Caco-2 (cell line): Measurements from ENCODE around the gene RBBP7. TPM values are rescaled to one million over a fixed set of nuclear protein-coding genes. Genes with fewer than 3 reads are reported as not detected.

ENCODE experiments used
- BruUV-seq: library from RNA; stranded (reverse); fragments of 400-500 nt; replicated peaks from 2 replicates; lab custom pipeline; 2021; lab: Mats Ljungman, UMichigan
- CTCF ChIA-PET: fragments of 300-600 bp; sonication (Branson Sonifier 250); formaldehyde crosslinking; loops from one replicate; lab custom pipeline; 2022; ENCODE audit warnings: antibody characterized with exemption; lab: Charles Lee
- POLR2A ChIA-PET: fragments of 300-600 bp; sonication (Branson Sonifier 250); formaldehyde crosslinking; loops from one replicate; lab custom pipeline; 2022; ENCODE audit warnings: antibody characterized with exemption; lab: Charles Lee
- DNase-seq, 2 experiments: peaks; one replicate each; pipeline versions ENCODE4 v3.0.0 to v3.0.0-alpha.2; 2020 to 2022
- H3K27me3 ChIP-seq: replicated peaks from 2 replicates; pipeline ENCODE4 v1.6.0; 2011; ENCODE audit warnings: low read length; ENCODE audit not compliant: control insufficient read depth, insufficient read depth
- H3K36me3 ChIP-seq: 2 replicates; pipeline ENCODE4 v1.5.1; 2011; ENCODE audit warnings: low read length; ENCODE audit not compliant: control insufficient read depth, insufficient read depth
- H3K4me1 ChIP-seq: fragments of 250-450 bp; sonication (Bioruptor Pico); 2 replicates; pipeline ENCODE4 v1.5.1; 2020; ENCODE audit warnings: mild to moderate bottlenecking
- H3K4me3 ChIP-seq: 2 replicates; pipeline ENCODE4 v1.5.1; 2011; ENCODE audit warnings: low read depth, mild to moderate bottlenecking, control low read depth, low read length
- H3K9me3 ChIP-seq: fragments of 250-450 bp; sonication (Bioruptor Pico); 2 replicates; pipeline ENCODE4 v1.5.1; 2020; ENCODE audit warnings: mild to moderate bottlenecking, moderate library complexity
- H3K27ac Mint-ChIP-seq: one replicate; pipeline ENCODE4 v1.8.0; 2022; ENCODE audit warnings: mixed read lengths; ENCODE audit not compliant: unreplicated experiment
- H3K27me3 Mint-ChIP-seq: one replicate; pipeline ENCODE4 v1.8.0; 2022; ENCODE audit warnings: mixed read lengths; ENCODE audit not compliant: insufficient read depth, unreplicated experiment
- H3K36me3 Mint-ChIP-seq: one replicate; pipeline ENCODE4 v1.8.0; 2022; ENCODE audit warnings: mild to moderate bottlenecking, mixed read lengths; ENCODE audit not compliant: insufficient read depth, unreplicated experiment
- H3K4me1 Mint-ChIP-seq: one replicate; pipeline ENCODE4 v1.8.0; 2022; ENCODE audit warnings: low read depth, mixed read lengths; ENCODE audit not compliant: unreplicated experiment
- H3K4me3 Mint-ChIP-seq: one replicate; pipeline ENCODE4 v1.8.0; 2022; ENCODE audit warnings: mild to moderate bottlenecking, moderate library complexity, mixed read lengths; ENCODE audit not compliant: unreplicated experiment
- H3K9me3 Mint-ChIP-seq: one replicate; pipeline ENCODE4 v1.8.0; 2022; ENCODE audit warnings: mixed read lengths; ENCODE audit not compliant: unreplicated experiment
- CTCF ChIP-seq, 2 experiments: fragments of 200-600 bp in 1 of 2; IDR thresholded peaks; 1 replicate in 1 of 2; 2 replicates in 1 of 2; pipeline versions ENCODE4 v1.5.1 to v1.8.0; 2011 to 2022; ENCODE audit warnings: antibody characterized with exemption in 1 of 2, control low read depth in 1 of 2, inconsistent platforms in 1 of 2, low read depth in 1 of 2, low read length in 1 of 2, mild to moderate bottlenecking in 1 of 2, moderate library complexity in 1 of 2; ENCODE audit not compliant: insufficient read depth in 1 of 2, severe bottlenecking in 1 of 2, unreplicated experiment in 1 of 2
- intact Hi-C: fragments of 100-400 bp; cut with micrococcal nuclease; formaldehyde crosslinking; loops from one replicate; pipeline ENCODE4 v1.10.0; 2022; ENCODE audit not compliant: unreplicated experiment
- total RNA-seq: library from RNA; stranded (reverse); gene quantifications from 2 replicates; pipeline ENCODE4 v1.2.3, GENCODE V29; 2022

Gene RBBP7
- total RNA-seq, 1 experiment from 2014 or later = 131 TPM

GRCh38 chrX:16797841-16798240, 72.3 kb downstream of the RBBP7 start:
- H3K4me3 Mint-ChIP-seq = no peak overlapping the region
- intact Hi-C loops = no loop called here
- H3K9me3 Mint-ChIP-seq = no peaks in the 10 kb centered on the region

DNA sequence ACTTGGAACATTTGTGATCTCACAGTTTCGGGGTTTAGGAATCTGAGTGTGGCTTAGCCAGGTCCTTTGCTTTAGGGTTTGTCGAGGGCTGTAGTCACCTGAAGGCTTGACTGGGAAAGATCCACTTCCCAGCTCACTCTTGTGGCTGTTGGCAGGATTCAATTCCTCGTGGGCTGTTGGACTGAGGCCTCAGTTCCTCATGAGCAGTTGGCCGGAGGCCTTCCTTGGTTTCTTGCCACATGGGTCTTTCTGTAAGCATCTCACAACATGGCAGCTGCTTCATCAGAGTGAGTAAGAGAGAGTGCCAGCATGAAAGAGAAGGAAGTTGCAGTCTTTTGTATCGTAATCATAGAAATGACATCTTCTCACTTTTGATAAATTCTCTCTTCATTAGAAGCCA, 72.8 kb downstream of the RBBP7 start:
- Histone ChIP-seq H3K4me1 (no peaks in the 10 kb centered on the region), H3K4me3 (no peak overlapping the region), H3K36me3 (no peaks in the 10 kb centered on the region), H3K9me3 (no peaks in the 10 kb centered on the region), H3K27me3 (no peaks in the 10 kb centered on the region)
- TF ChIP-seq CTCF (IDR thresholded peaks at IDR 0.05; ENCODE audit: insufficient read depth in 1 of 2, low read depth in 1 of 2, low read length in 1 of 2, severe bottlenecking in 1 of 2, unreplicated experiment in 1 of 2) = no peak
- no peaks in the 10 kb centered on the region for H3K9me3 Mint-ChIP-seq
- no peaks in the 10 kb centered on the region for H3K27me3 Mint-ChIP-seq
- intact Hi-C loops = no loop called here
- peaks cover 24% of the 10 kb centered on the region for H3K36me3 Mint-ChIP-seq
- H3K4me3 Mint-ChIP-seq = no peak overlapping the region
- no peak for DNase-seq
- BruUV-seq = no TSS peak
- CTCF ChIA-PET = no interaction called here
- POLR2A ChIA-PET = no interaction called here
- H3K4me1 Mint-ChIP-seq = no peaks in the 10 kb centered on the region
- H3K27ac Mint-ChIP-seq = no peak overlapping the region

More at GRCh38 chrX:16797841-16798240, 72.3 kb downstream of the RBBP7 start:
- H3K36me3 Mint-ChIP-seq = peaks cover 24% of the 10 kb centered on the region
- H3K27me3 Mint-ChIP-seq = no peaks in the 10 kb centered on the region
- POLR2A ChIA-PET = interaction anchor here (0.6 kb wide), 1 partner anchor 26 kb away, joined by 3 read pairs; no protein-coding TSS in a partner anchor
- Histone ChIP-seq H3K27me3 (no peaks in the 10 kb centered on the region), H3K4me3 (no peak overlapping the region), H3K4me1 (no peaks in the 10 kb centered on the region), H3K36me3 (no peaks in the 10 kb centered on the region), H3K9me3 (no peaks in the 10 kb centered on the region)
- no peak for TF ChIP-seq CTCF (IDR thresholded peaks at IDR 0.05; ENCODE audit: insufficient read depth in 1 of 2, low read depth in 1 of 2, low read length in 1 of 2, severe bottlenecking in 1 of 2, unreplicated experiment in 1 of 2)
- no peaks in the 10 kb centered on the region for H3K4me1 Mint-ChIP-seq
- DNase-seq = no peak
- BruUV-seq = no TSS peak
- no peak overlapping the region for H3K27ac Mint-ChIP-seq
- CTCF ChIA-PET = no interaction called here

DNA sequence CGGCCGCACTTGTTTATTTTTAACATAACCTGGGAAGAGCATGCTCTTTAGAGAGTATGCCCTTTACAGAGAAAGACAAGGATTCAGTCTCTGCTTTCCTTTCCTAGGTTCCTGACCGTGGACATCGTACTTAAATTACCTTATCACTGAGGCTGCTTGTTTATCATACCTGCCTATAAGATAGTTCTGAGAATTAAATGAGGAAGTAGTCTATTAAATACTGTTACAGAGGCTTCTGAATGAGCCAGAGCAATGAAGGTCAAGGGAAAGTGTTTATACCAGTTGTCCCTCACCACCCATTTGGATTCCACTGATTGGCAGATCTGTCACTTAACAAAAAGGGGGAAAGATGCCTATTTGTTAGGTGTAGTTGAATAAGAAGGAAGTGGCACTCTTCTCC, 73.9 kb downstream of the RBBP7 start:
- BruUV-seq = no TSS peak
- Mint-ChIP-seq H3K4me1 (no peaks in the 10 kb centered on the region), H3K9me3 (no peaks in the 10 kb centered on the region), H3K4me3 (no peak overlapping the region), H3K36me3 (peaks cover 19% of the 10 kb centered on the region), H3K27ac (no peak overlapping the region), H3K27me3 (no peaks in the 10 kb centered on the region)
- H3K4me3 ChIP-seq = no peak overlapping the region
- H3K9me3 ChIP-seq = no peaks in the 10 kb centered on the region
- TF ChIP-seq CTCF (IDR thresholded peaks at IDR 0.05; ENCODE audit: insufficient read depth in 1 of 2, low read depth in 1 of 2, low read length in 1 of 2, severe bottlenecking in 1 of 2, unreplicated experiment in 1 of 2) = no peak
- POLR2A ChIA-PET = no interaction called here
- no peaks in the 10 kb centered on the region for H3K4me1 ChIP-seq
- no peak for DNase-seq
- CTCF ChIA-PET = no interaction called here
- no peaks in the 10 kb centered on the region for H3K27me3 ChIP-seq
- intact Hi-C loops = no loop called here
- no peaks in the 10 kb centered on the region for H3K36me3 ChIP-seq

Other genes starting within 250 kb of the RBBP7 start
- gene S100G, start 220.2 kb downstream of the RBBP7 start, total RNA-seq = not detected in 2 replicates
- 20.7 and 22.3 TPM in 2 replicates for gene CTPS2, start 157.7 kb downstream of the RBBP7 start, total RNA-seq
- gene SYAP1, start 150.8 kb downstream of the RBBP7 start, total RNA-seq = 32.8 and 35.7 TPM in 2 replicates
- gene TXLNG, start 83.9 kb downstream of the RBBP7 start, total RNA-seq = 18.2 and 18.3 TPM in 2 replicates
- gene REPS2, start 76.3 kb upstream of the RBBP7 start, total RNA-seq = 0.30 and 0.86 TPM in 2 replicates